OCI-M2 (cell line): Measurements from ENCODE around the gene KBTBD3.
A peak's percentile ranks its signal among the peaks of the same experiment; 100 is the strongest.

Experiments
- DNase-seq: peaks from one replicate; lab custom pipeline; 2025; ENCODE audit not compliant: unreplicated experiment; lab: John Stamatoyannopoulos, UW

Gene KBTBD3, protein sequence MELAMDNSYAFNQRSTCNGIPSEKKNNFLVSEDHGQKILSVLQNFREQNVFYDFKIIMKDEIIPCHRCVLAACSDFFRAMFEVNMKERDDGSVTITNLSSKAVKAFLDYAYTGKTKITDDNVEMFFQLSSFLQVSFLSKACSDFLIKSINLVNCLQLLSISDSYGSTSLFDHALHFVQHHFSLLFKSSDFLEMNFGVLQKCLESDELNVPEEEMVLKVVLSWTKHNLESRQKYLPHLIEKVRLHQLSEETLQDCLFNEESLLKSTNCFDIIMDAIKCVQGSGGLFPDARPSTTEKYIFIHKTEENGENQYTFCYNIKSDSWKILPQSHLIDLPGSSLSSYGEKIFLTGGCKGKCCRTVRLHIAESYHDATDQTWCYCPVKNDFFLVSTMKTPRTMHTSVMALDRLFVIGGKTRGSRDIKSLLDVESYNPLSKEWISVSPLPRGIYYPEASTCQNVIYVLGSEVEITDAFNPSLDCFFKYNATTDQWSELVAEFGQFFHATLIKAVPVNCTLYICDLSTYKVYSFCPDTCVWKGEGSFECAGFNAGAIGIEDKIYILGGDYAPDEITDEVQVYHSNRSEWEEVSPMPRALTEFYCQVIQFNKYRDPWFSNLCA

DNA sequence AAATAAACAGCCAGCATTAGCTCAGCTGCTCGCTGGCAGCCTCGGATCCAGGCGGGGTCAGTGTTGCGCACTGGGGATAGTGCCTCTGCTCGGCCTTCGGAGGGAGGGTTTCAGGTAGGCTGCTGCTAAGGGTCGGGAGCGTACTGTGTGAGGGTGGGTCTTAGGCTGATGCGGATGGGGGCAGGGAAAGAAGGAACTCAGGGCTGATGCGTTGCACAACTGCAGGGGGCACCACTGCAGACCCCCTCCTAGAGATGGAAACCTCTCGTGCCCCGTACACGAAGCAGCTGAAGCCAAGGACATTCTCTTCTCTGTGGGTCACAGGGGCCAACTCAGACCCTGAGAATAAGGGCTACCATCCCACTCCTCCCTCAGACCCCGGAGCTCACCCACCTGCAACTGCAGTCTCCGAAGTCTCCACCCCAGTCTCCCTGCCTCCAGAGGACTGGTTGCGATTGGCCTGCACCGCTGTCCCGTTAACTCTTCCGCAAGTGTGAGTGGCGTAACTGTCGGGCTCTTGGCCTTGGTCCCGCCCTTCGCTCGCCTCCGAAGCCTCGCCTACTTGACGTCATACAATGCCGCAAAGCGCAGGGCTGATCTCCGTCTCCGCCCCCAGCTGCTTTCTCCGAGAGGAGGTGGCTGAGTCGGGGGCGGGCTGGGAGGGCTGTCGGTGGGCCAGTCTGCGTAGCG lies at the start of gene KBTBD3:
KBTBD3 (minus strand) TSS at position 429 of the 690 bp plus-strand sequence. CDS start 18,250 bp downstream, outside the sequence.
- DNase-seq, result peak; percentile 51

DNA sequence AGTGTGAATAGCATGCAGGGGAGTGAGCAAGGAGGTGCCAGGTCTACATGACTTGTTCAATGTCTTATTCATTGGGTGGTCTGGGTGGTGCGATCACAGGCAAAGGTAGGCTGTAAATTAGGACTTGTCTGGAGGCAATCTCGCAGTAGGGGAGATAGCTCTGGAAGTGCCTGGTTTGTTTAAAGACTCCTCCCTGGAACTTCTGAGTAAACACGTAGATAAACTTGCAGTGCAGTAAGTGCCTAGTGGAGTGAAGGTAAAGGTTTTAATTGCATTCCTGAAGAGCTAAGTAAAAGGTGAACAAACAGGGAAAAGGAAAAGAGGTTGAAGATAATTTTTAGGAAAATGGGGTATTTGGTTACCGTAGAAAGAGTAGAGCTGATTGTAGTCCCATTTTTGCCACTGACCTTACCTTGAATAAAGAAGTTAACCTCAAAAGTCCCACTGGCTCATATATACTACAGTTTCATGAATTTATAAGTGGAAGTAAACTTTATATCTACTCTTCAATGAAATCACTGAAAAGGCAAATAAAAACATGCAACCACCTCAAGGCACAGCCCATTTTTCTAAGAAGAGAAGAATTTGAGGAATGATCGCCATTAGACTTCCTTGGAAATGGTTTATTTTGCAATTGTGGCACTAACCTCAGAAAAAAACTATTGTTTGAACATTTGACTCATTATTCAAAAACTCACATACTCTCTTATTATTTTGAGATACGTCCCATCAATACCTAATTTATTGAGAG lies 44.6 kb upstream of the KBTBD3 start:
- DNase-seq, result no peak

DNA sequence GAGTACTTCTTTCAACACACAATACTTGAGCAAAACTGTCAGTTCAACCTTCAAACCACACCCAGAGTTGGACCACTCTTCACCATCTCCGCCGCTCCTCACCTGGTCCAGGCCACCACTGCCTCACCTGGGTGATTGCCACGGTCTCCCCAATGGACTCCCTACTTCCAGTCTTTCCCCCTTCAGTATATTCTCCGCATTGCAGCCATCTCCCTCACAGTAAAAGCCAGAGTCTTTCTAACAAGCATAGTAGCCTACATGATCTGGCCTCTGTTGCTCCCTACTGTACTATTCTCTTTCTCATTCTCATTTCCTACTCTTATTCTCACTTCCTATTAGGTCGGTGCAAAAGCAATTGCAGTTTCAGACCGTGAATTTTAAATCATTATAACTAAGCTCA lies 28.8 kb upstream of the KBTBD3 start:
- no peak for DNase-seq

DNA sequence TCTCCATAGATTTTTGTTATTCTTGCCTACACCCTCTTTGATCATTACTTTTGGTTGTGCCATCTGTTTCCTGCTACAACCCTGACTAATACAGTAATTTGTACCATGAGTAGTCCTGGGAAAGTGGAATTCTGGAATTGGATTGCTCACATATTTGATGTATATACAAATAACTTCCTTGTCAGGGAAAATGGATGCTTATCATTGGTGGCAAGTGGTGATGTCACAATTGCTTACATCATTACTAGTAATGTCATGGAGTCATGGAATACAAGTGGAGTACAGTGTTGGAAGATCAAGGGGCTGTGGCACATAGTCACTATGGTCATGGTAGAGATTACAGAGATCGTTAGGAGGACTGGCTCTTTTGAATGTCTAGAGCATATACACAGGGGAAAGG lies 24.7 kb upstream of the KBTBD3 start:
- DNase-seq, result no peak

DNA sequence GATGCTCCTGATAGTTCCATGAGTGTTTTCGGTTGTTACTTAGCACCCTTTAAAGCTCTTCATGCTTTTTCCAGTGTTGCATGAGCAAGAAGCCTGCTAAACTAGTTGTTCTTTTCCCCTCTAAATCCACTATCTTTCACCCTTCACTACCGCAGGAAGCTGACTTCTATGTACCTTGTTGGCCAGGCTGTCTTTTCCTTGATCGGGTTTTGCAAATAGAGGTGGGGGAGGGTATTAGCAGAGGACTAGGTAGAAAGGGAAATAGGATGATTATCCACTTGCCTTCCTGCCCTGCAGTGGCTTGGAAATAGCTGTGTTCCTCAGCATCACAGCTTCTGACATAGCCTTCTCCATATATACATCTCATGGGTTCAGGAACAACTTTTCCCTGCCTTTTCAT lies 24.2 kb upstream of the KBTBD3 start:
- DNase-seq, result no peak

DNA sequence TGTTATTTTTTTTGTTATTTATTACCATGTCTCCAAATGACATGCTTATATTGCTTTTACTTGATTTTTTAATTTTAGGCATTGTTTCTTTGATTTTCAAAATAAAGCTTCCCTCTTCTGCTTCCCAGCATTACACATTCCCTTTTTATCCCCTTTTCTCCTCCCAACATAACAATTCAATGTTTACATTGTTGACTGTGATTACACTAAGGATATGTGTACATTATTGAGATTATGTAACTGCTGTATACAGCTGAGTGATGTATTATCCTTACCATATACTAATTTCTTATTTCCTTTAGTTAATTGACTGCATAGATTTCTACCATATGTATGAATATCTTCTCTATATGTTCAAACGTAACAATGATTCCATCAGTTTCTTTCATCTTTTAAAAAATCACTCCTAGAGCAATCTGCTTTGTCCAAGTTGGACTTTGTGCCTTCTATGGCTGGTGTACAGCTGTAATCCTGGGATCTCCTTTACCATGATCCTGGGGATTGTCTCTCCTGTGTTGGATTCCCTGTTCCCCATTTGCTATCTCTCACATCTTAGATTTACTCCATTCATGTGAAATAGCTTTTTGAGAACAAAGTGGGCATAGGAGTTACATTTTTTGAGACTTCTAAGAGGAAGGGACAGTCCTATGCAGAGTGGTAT lies 21.9 kb upstream of the KBTBD3 start:
- DNase-seq, result no peak

DNA sequence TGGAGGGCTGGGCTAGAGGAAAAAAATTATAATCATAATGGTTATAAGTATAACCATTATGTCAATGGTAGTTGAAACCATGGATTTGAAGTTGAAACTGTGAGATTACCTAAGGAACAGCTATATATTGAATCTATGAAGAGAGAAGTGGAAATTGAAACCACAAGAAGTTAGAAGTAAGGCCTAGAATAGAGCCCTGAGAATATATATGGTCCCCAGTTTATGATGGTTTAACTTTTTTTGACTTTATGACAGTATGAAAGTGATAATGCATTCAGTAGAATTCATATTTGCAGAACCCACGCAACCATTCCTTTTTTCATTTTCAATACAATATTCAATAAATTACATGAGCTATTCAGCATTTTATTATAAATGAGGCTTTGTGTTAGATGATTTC lies 15.3 kb upstream of the KBTBD3 start:
- DNase-seq, result no peak

DNA sequence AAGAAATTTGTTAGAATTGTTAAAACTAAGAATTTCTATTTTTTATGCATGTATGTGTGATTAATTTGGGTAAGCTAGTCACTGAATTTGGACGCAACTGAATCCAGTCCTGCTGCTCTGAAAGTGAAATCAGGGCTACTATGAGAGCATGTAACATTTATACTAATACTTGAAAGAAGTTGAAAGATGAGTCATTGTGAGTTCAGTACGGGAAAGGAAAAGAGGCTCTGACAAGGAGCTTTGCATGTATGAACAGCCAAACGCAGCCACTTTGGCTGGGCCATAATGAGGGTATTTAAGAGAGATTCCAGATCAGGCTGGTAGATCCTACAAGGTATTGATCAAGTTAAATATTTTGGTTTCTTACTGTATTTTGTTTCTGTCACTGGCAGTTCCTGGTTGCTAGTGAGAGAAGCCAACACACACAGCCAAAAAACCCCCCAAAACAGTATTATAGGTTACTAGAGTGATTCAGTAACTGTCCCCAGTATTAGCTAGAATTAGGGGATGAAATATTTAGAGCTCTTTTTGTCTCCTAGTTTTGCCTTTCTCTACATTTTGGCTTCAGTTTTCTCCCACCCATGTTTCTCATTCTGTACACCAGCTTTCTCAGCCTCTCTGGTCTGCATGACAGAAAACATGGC lies 14.5 kb upstream of the KBTBD3 start:
- DNase-seq, result no peak

DNA sequence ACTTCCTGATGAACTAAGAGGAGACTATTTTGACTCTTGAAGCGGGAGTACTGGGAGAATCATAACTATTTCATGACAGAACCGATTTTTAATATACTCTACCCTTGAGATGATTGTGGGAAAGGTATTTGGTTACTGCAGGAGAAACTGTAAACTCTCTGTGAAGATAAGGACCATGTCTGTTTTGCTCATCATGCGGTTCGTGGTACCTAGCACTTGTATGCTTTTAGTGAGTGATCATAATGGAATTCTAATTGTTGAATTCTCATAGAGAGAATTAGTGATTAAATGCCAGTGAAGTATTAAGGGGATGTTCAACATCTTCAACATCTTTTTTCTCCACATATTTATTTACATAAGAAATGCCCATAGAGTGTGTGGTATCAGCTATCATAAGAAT lies 11.7 kb upstream of the KBTBD3 start:
- DNase-seq, result no peak

DNA sequence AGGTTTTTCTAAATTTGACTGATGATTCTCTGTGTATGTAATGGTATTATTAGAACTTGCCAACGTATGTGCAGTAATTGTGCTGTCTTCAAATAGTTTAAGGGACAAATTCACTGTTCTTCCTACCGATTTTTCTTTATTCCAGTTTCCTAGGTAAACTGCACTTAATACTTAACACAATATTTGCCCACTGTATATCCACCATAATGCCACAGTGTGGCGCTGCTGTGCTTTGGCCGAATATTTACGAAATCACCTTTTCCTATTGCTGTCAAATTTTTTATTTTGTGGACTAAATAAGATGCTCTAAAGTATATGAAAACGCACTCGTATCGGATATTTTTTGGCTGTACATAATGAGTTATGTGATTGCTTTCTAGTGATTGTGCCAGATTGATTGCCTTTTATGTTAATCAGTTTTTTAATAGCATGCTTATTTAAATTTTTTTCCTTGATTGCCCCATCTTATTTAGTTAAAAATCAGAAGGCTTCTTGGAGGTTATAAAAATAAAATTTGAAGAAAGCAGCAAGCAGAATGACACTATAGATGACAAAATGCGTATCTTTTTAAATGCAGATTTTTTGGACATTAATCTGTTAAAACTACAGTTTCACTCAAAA lies 10.8 kb upstream of the KBTBD3 start:
- DNase-seq, result no peak

DNA sequence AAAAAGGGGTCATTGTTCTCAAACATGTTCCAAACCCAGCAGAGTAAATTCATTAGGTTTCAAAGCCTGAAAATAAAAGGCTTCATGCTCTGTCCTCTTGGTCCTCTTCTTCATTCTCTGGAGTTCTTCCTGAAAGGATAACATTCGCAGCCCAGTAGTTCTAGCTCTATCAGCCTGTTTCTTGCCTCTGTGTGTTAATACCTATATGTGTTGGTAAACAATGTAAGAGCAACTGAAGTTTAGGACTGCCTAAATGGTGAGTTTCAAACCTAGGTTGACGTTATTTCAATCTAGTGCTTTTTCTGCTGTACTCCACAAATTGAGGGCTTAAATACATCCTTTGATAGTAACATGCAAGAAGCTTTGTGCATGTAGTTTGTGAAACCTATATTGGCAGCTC lies 9.7 kb upstream of the KBTBD3 start:
- no peak for DNase-seq

DNA sequence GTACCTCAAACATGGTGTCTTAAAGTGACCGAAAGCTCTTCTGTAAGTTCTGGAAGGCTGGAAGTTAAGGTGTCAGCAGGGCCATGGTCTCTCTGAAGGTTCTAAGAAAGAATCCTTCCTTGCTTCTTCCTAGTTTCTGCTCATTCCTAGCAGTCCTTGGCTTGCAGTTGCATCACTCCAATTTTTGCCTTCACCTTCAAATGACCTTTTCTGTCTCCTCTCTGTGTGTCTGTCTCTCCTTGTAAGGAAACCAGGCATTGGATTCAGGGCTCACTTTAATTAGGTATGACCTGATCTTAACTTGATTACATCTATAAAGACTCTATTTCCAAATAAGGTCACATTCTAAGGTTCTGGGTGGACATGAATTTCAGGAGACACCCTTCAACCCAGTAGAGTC lies 9.0 kb upstream of the KBTBD3 start:
- no peak for DNase-seq

DNA sequence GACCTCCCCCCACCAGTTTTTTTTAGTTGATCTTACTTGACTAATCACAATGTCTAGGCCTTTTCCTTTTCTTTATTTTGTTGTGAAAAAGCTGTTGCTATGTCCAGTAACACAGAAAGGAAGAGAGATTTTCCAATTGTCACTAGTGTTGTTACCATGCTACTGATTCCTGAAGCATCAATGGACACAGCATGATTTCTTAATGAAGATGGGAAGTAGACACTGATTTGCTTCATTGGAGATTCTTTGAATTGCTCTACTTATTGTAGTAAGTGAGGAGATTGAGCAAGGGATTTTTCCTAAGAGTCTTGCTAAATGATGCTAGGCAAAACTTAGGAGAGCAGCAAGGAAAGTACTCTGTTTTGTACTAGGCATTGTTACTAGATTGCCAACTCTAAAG lies 4.9 kb upstream of the KBTBD3 start:
- DNase-seq, result no peak

DNA sequence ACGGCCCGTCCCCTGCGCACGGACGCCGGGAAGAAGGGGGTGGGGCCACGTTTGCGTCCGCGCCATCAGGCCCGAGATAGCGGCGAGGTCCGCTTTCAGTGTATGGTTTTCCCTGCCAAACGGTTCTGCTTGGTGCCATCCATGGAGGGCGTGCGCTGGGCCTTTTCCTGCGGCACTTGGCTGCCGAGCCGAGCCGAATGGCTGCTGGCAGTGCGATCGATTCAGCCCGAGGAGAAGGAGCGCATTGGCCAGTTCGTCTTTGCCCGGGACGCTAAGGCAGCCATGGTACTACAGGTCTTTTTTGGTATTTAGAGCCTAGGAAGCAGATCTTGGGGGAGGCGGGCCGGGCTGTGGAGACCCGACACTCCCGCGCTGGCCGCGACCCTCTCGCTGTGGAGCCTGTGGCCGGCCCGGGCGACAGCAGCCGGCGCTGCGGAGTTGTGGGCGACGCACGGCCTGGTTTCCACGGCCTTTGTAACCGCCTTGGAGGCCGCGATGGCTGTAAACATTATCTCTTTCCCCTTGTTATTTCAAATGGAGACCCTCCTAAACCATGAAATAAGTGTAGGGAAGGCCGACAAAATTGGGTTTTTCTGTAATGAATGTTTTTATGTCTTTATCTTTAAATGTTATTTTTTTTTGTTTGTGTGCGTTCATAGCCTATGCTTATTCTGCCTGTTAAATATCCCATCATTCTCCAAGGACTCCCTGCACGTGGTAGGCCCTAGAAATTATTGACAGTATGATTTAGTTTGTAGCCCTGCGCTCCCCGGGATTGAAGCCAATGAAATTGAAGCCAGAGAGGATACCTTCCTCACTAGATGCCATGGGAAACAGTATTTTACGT lies 685 bp upstream of the KBTBD3 start, which contains the start of gene AASDHPPT:
AASDHPPT (plus strand) TSS at position 54 of the 847 bp plus-strand sequence; CDS start at position 103, 49 bp downstream.
- DNase-seq, result no peak

DNA sequence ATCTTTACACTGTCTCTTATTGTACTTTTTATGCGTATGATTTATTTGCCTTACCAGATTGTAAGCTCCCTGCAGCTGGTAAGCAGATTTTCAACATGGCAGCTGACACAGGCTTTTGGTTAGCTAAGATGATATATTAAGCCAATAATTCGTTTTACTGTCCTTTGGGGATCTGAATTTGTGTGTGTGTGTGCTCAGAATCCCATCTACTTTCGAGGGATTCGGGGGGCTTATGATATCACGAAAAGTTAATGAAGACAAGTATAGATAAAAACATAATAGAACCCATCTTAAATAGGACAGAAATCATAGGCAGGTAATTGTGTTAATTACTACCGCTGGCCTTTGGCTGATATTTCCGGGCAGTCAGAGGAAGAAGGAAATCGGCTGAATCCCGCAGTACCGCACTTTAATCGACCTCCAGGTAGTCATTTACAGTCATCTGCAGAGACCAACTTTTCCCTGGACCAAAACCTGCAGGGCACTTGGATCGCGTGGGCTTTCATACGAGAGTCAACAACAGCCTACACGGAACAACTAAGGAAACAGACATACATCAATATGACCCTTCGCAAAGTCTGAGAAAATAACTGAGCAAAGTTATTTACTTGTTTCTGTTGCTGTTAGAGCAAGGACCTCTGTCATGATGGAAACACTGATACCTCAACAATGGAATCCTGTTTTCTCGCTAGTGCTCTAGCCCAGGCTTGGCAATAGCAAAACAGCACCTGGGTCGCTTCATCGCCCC lies 802 bp downstream of the KBTBD3 start:
- no peak for DNase-seq

DNA sequence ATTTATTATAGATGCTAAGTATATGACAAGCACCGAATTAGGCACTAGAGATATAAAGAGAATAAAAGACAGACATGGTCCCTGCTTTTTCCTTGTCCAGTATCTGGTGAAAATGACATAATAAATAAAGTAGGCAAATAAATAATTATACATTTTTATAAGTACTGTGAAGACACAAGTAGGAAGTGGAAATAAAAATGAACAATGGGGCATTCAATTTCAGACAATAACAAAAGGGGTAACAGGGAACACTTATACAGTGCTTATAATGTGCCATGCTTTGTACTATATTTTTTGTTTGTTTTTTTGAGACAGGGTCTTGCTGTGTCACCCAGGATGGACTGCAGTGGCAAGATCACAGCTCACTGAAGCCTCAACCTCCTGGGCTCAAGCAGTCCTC lies 4.3 kb downstream of the KBTBD3 start:
- DNase-seq, result no peak

DNA sequence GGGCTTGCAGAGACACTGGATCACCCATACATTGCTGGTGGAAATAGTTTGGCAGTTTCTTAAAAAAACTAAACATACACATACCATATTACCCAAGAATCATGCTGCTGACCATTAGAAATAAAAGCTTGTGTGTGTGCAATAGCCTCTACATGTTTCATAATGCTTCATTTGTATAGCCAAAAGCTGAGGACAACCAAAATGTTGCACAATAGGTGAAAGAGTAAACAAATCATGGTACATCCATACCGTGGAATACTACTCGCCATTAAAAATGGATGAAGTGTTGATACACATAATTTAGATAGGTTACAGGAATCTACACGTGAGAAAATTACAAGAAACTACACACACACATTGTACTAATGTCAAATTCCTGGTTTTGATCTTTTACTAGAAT lies 6.5 kb downstream of the KBTBD3 start:
- no peak for DNase-seq

DNA sequence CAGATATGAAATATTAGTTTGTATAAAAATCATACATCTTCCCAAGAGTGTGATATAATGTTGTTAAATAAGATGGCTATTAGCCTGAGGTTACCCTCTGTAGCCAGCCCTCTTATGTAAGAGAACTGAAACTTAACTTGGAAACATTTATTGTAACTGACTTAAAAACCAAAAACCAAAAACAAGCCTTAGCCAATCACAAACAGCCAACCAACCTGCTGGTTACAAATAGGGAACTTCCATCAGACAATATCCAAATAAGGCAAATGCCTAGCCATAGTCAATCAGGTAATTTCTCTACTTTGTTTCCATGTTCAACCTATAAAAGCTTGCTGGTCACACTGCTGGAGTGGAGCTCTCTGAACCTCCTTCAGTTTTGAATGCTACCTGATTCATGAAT lies 14.1 kb downstream of the KBTBD3 start:
- DNase-seq, result no peak
